ENCODE data around the gene HID1. TPM values are rescaled to one million over a fixed set of nuclear protein-coding genes. Genes with fewer than 3 reads are reported as not detected.

Gene HID1
- polyA plus RNA-seq, 2 of the 4 experiments (the other 2 are of a cell fraction), result 5.2 to 11.7 TPM

DNA sequence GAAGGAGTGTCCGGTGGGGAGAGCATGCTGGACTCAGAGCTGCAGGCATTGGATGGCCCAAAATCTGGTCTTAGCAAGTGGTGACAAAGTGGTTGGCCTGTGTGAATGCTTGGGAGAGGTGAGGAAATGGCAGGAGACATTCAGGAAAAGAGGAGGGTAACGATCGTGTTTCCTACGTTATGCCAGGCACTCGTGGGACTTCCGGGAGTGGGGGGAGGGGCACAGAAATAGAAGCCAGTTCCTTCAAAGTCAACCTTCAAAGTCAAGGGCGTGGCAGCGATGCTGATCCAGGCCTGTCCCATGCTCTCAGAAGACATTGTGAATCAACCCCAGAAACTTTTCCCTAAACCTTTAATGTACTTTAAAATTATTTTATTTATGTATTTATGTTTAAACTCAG is 33.0 kb downstream of the HID1 start:
- no peak overlapping the region for H3K27ac ChIP-seq
- CTCF ChIA-PET, result interaction anchor here (1.5 to 42.3 kb wide), 3 partner anchors 7 to 46 kb away, joined by 4 to 1448 read pairs (median 1448); partner anchors contain the start of genes FADS6, HID1, OTOP2 and OTOP3
- DNase-seq (ENCODE audit: low read depth in 1 of 2, low spot score in 1 of 2) (no peak), FAIRE-seq (no peak), ATAC-seq (no peak)
- no peak overlapping the region for H3K4me3 ChIP-seq
- POLR2A ChIA-PET, result no interaction called here
- WGBS (ENCODE audit: missing lambda C conversion rate), result 48% methylated on average over 8 of the region's 8 CpGs
- TF ChIP-seq FOXS1 (CRISPR knock-in tag; IDR thresholded peaks at IDR 0.05) (no peak), SREBF2 (IDR thresholded peaks at IDR 0.05) (no peak), BHLHE40 (IDR thresholded peaks at IDR 0.05; ENCODE audit: low read depth, low read length) (no peak), POLR2A (IDR thresholded peaks at IDR 0.05; ENCODE audit: low read length) (no peak), FOSB (CRISPR knock-in tag; IDR thresholded peaks at IDR 0.05) (no peak), PHF8 (IDR thresholded peaks at IDR 0.05; ENCODE audit: borderline replicate concordance, low read depth) (no peak), RNF2 (IDR thresholded peaks at IDR 0.05; ENCODE audit: borderline replicate concordance, low read depth) (no peak), KDM1A (IDR thresholded peaks at IDR 0.05; ENCODE audit: low read depth) (no peak), POLR2AphosphoS2 (conservative IDR thresholded peaks at IDR 0.05; ENCODE audit: low read length) (no peak), RAD21 (conservative IDR thresholded peaks at IDR 0.05 in 1 of 2, IDR thresholded peaks at IDR 0.05 in 1 of 2) (no peak), CHD4 (IDR thresholded peaks at IDR 0.05; ENCODE audit: borderline replicate concordance) (no peak), TP53 (CRISPR knock-in tag; IDR thresholded peaks at IDR 0.05) (no peak), CBX8 (IDR thresholded peaks at IDR 0.05) (no peak), CHD2 (IDR thresholded peaks at IDR 0.05; ENCODE audit: low read length, partially characterized antibody) (no peak)
- TF ChIP-seq, protein P1, sequence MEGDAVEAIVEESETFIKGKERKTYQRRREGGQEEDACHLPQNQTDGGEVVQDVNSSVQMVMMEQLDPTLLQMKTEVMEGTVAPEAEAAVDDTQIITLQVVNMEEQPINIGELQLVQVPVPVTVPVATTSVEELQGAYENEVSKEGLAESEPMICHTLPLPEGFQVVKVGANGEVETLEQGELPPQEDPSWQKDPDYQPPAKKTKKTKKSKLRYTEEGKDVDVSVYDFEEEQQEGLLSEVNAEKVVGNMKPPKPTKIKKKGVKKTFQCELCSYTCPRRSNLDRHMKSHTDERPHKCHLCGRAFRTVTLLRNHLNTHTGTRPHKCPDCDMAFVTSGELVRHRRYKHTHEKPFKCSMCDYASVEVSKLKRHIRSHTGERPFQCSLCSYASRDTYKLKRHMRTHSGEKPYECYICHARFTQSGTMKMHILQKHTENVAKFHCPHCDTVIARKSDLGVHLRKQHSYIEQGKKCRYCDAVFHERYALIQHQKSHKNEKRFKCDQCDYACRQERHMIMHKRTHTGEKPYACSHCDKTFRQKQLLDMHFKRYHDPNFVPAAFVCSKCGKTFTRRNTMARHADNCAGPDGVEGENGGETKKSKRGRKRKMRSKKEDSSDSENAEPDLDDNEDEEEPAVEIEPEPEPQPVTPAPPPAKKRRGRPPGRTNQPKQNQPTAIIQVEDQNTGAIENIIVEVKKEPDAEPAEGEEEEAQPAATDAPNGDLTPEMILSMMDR (IDR thresholded peaks at IDR 0.05), result no peak
- TF ChIP-seq, protein P2, sequence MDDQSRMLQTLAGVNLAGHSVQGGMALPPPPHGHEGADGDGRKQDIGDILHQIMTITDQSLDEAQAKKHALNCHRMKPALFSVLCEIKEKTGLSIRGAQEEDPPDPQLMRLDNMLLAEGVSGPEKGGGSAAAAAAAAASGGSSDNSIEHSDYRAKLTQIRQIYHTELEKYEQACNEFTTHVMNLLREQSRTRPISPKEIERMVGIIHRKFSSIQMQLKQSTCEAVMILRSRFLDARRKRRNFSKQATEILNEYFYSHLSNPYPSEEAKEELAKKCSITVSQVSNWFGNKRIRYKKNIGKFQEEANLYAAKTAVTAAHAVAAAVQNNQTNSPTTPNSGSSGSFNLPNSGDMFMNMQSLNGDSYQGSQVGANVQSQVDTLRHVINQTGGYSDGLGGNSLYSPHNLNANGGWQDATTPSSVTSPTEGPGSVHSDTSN (IDR thresholded peaks at IDR 0.05), result no peak
- TF ChIP-seq, protein P3, sequence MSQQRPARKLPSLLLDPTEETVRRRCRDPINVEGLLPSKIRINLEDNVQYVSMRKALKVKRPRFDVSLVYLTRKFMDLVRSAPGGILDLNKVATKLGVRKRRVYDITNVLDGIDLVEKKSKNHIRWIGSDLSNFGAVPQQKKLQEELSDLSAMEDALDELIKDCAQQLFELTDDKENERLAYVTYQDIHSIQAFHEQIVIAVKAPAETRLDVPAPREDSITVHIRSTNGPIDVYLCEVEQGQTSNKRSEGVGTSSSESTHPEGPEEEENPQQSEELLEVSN (IDR thresholded peaks at IDR 0.05; ENCODE audit: borderline replicate concordance, low read depth), result no peak
- no peak overlapping the region for H3K4me2 ChIP-seq
- peaks cover 9% of the 10 kb centered on the region for H3K4me1 ChIP-seq
- no peaks in the 10 kb centered on the region for H3K9me3 ChIP-seq

DNA sequence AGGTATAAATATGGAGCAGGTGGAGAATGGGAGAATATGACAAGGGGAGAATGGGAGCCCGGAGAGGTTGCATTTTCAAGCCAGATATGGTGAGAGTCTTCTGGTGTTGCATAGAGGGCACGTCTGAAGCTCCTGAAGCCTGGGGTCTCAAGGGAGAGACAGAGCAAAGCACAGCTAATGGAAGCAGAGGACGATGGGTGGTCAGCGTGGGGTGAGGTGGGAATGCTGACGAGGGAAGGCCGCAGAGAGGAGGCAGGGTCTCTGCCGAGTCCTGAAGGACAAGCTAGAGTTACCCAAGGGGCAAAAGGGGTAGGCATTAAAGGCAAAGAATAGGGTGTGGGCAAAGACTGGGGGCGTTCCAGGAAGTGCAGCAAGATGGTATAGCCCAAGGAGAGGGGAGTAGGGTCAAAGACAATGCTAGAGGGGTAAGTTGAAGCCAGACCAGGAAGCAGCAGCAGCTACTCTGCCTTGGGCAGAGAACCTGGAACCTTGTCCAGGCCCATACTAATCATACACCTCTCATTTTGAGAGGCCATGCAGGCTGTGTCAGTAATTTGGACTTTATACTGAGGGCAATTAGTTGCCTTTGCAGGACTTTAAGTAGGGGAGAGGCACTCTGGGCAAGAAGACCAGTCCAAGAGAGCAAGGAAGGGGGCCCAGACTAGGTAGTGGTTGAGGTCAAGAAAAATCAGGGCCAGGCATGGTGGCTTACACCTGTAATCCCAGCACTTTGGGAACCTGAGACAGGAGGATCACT is 34.2 kb downstream of the HID1 start:
- FAIRE-seq, result no peak
- no peak for TF ChIP-seq HOXB13 (CRISPR knock-in tag; IDR thresholded peaks at IDR 0.05; ENCODE audit: low read depth)
- no peak for TF ChIP-seq SMC3 (IDR thresholded peaks at IDR 0.05)
- no peak for TF ChIP-seq MYC (IDR thresholded peaks at IDR 0.05; ENCODE audit: borderline replicate concordance, low read length)
- TF ChIP-seq NPAS2 (CRISPR knock-in tag; IDR thresholded peaks at IDR 0.05; ENCODE audit: borderline replicate concordance), result no peak
- TF ChIP-seq ZNF302 (CRISPR knock-in tag; IDR thresholded peaks at IDR 0.05), result no peak
- TF ChIP-seq, protein P4, sequence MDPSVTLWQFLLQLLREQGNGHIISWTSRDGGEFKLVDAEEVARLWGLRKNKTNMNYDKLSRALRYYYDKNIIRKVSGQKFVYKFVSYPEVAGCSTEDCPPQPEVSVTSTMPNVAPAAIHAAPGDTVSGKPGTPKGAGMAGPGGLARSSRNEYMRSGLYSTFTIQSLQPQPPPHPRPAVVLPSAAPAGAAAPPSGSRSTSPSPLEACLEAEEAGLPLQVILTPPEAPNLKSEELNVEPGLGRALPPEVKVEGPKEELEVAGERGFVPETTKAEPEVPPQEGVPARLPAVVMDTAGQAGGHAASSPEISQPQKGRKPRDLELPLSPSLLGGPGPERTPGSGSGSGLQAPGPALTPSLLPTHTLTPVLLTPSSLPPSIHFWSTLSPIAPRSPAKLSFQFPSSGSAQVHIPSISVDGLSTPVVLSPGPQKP (IDR thresholded peaks at IDR 0.05; ENCODE audit: low read depth, low read length), result no peak
- Histone ChIP-seq H3K27ac (no peak overlapping the region), H3K4me2 (no peak overlapping the region), H3K4me1 (no peaks in the 10 kb centered on the region; the same call in 2 of the 3 replicates), H3K4me3 (no peak overlapping the region), H3K9me3 (no peaks in the 10 kb centered on the region)
- ChIA-PET CTCF (interaction anchor here (42.0 to 42.3 kb wide), 2 partner anchors 6 to 19 kb away, joined by 1448 read pairs; partner anchors contain the start of genes HID1, OTOP2, OTOP3 and USH1G), POLR2A (no interaction called here)
- 66% methylated on average over 8 of the region's 8 CpGs for WGBS (ENCODE audit: missing lambda C conversion rate)
- no peak for ATAC-seq
- DNase-seq (ENCODE audit: low read depth in 1 of 2, low spot score in 1 of 2), result no peak

All from A549 (cell line).